ACHN (cell line): ENCODE measurements around the gene LIG4.
"Not testable (repeated sequence)": the region's sequence is repeated elsewhere in the genome, so short reads cannot be mapped to it uniquely, and the experiment has no call there.

ENCODE experiments used
- DNase-seq: peaks from one replicate; pipeline ENCODE4 v3.0.0-alpha.2; 2015
- in situ Hi-C: cut with HindIII; loops from 2 replicates; pipeline ENCODE4 v1.10.0; 2017; ENCODE audit warnings: low sequenced_read_pairs, low pct_ligation_motif_present, low pct_unique_long_range_greater_than_20kb

The LIG4 gene

DNA sequence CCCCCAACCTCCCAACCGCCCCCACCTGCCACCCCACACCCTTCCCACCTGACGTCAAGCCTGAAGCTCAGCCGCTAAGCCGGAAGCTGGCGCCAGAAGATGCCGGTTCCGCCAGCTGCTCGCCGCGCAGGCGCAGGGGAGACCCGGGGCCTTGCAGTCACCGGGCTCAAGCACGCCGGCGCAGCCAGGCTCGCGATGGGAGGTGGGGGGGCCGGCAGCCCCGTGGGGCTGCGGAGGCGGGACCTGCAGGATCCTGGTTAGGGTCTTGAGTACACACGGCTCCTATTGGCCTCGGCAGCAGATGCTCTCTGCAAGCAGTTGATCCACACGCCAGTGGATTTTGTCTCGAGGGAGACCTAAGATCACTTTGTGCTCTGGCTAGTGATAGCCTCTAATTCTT lies at the start of gene LIG4:
Gene LIG4, minus strand, starts transcription at position 101 of the 400 bp plus-strand sequence. CDS start 4,268 bp downstream, outside the sequence.
- in situ Hi-C loops, result no loop called here
- DNase-seq, result peak; percentile 92

DNA sequence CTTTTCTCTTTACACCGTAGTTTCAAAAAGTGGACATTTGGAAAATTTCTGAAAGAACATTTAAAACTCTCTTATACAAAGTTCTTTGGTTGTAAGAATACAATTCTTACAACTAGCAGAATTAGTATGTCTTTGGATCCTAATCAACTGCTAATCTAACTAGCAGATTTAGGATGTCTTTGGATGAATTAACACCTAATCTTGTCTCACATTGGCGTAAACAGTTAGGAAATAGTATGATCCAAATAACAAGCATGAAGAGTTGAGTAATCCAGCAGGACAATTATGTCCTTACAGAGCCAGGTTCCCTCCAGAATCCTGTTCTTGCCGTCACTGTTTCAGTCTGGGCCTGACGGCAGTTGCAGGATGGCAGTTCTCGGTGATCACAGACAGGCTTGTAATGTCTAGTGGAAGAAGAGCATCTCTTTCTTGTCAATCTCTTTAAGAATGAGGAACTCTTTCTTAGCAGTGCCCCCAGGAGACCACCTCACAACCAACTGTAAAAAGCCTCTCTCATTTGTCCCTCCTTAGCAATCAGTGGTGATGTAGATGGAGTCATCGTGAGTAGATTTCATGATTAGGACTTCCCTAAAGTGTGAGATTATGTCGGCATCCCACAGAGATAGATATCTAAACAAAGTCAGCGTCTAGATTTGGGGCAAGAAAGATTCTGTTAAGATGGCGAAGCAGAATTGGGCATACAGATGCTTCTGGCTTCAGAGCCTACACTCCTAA lies 48.5 kb upstream of the LIG4 start:
- in situ Hi-C loops, result no loop called here
- no peak for DNase-seq

GRCh38 chr13:108257248-108257647 lies 41.9 kb upstream of the LIG4 start:
- in situ Hi-C loops, result no loop called here
- no peak for DNase-seq

- DNase-seq, result no peak
- in situ Hi-C loops, result no loop called here
Measured at GRCh38 chr13:108249150-108249549, 33.8 kb upstream of the LIG4 start.

DNA sequence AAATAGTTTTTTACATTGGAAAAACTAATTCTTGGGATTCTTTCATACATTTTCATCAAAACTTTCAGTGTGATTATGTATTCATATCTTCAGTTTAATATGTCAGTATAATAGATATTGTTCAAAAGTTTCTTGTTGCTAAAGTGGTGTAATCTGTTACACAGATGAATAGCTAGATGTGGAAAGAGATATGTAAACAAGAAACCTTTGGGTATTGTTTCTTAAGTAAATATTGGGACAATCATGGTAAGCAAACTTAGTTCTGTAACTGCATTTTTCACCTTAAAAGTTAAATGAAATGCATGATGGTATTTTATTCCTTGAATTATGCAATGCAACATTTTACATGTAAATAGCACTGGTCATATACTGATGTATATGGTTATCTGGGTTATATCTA lies 15.0 kb upstream of the LIG4 start:
- DNase-seq, result no peak
- in situ Hi-C loops, result no loop called here

GRCh38 chr13:108227651-108228272 lies 12.4 kb upstream of the LIG4 start:
- in situ Hi-C loops, result no loop called here
- DNase-seq, result peak; percentile 27

GRCh38 chr13:108226184-108226583 lies 10.8 kb upstream of the LIG4 start:
- DNase-seq, result no peak
- in situ Hi-C loops, result no loop called here

- in situ Hi-C loops, result no loop called here
- DNase-seq, result no peak
Measured at GRCh38 chr13:108225440-108225839, 10.1 kb upstream of the LIG4 start.

GRCh38 chr13:108223687-108224503 lies 8.6 kb upstream of the LIG4 start:
- in situ Hi-C loops, result no loop called here

DNA sequence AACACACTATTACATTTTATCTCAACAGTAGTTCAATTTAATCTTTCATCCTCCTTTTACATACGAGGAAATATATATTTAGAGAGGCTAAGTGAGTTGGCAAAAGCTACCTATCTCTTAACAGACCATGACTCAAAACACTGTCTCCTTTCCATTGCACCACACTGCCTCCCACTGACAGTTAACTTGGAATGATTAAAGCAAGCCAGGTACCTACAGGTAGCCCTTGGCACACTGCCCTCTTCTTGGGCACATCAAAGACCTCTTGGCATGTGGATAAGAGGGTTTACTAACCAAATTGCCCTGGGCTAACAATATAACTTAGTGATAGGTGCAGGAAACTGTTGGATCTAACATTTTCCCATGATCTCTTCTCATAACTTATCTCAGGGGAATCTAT lies 4.7 kb upstream of the LIG4 start:
- DNase-seq, result no peak
- in situ Hi-C loops, result no loop called here

More at GRCh38 chr13:108223687-108224503, 8.6 kb upstream of the LIG4 start:
- no peak for DNase-seq

GRCh38 chr13:108218044-108218974 lies 3.0 kb upstream of the LIG4 start, which contains the start of gene ABHD13:
Gene ABHD13 (plus strand): TSS chr13:108218392. CDS start chr13:108229219, 10,827 bp downstream.
- in situ Hi-C loops, result no loop called here
- DNase-seq, result peak; percentile 86

DNA sequence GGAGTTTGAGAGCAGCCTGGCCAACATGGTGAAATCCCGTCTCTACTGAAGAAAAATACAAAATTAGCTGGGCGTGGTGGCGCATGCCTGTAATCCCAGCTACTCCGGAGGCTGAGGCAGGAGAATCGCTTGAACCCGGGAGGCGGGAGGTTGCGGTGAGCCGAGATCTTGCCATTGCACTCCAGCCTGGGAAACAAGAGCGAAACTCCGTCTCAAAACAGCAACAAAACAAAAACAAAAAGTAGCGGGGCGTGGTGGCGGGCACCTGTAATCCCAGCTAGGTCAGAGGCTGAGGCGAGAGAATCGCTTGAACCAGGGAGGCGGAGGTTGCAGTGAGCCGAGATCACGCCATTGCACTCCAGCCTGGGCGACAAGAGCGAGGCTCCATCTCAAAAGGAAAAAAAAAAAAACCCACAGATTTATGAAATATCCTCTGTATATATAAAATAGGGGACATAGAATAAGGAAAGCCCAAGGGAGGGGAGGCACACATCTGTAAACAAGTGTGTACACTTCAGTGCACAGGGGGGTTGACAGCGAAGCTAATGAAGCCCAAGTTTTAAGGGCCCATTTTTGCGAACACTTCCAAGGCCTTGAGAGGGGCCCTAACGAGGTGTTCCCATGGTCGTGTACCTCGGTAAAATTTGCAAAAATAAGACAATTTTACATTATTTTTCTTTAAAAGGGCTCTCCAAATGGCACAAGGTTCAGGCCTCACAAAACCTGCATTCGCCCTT lies 2.1 kb upstream of the LIG4 start:
- DNase-seq, in situ Hi-C loops: not testable (repeated sequence)

GRCh38 chr13:108214441-108215271 lies 680 bp downstream of the LIG4 start:
- no peak for DNase-seq
- in situ Hi-C loops, result no loop called here

- no peak for DNase-seq
- in situ Hi-C loops, result no loop called here
Measured at GRCh38 chr13:108213946-108214345, 1.4 kb downstream of the LIG4 start.

- in situ Hi-C loops, result no loop called here
- no peak for DNase-seq
Measured at GRCh38 chr13:108212886-108213285, 2.5 kb downstream of the LIG4 start.

GRCh38 chr13:108210551-108210950 lies 4.8 kb downstream of the LIG4 start:
- in situ Hi-C loops, result no loop called here
- DNase-seq, result no peak
